Measurements from ENCODE around the gene CCDC9B.

Gene CCDC9B

GRCh38 chr15:40357246-40357645 lies 16.5 kb upstream of the CCDC9B start:
- no peaks in the 10 kb centered on the region for H3K9me3 Mint-ChIP-seq
- H3K27ac Mint-ChIP-seq: no peak overlapping the region
- H3K4me3 Mint-ChIP-seq: peak overlapping the region; percentile 78
- H3K27me3 Mint-ChIP-seq: no peaks in the 10 kb centered on the region
- no peaks in the 10 kb centered on the region for H3K36me3 Mint-ChIP-seq (ENCODE audit: low read depth)
- peaks cover 12% of the 10 kb centered on the region for H3K4me1 Mint-ChIP-seq (ENCODE audit: low read depth)
- no peak for DNase-seq

- Mint-ChIP-seq H3K4me1 (ENCODE audit: low read depth) (peaks cover 12% of the 10 kb centered on the region), H3K27me3 (no peaks in the 10 kb centered on the region), H3K27ac (no peak overlapping the region), H3K36me3 (ENCODE audit: low read depth) (no peaks in the 10 kb centered on the region), H3K9me3 (no peaks in the 10 kb centered on the region), H3K4me3 (no peak overlapping the region)
- DNase-seq: no peak
Measured at GRCh38 chr15:40355976-40356585, 15.3 kb upstream of the CCDC9B start.

GRCh38 chr15:40354408-40355171 lies 13.9 kb upstream of the CCDC9B start:
- DNase-seq: no peak
- H3K4me3 Mint-ChIP-seq: no peak overlapping the region
- no peaks in the 10 kb centered on the region for H3K27me3 Mint-ChIP-seq
- H3K4me1 Mint-ChIP-seq (ENCODE audit: low read depth): peaks cover 12% of the 10 kb centered on the region
- no peaks in the 10 kb centered on the region for H3K36me3 Mint-ChIP-seq (ENCODE audit: low read depth)
- H3K27ac Mint-ChIP-seq: no peak overlapping the region
- H3K9me3 Mint-ChIP-seq: no peaks in the 10 kb centered on the region

GRCh38 chr15:40353697-40354096 lies 13.0 kb upstream of the CCDC9B start:
- Mint-ChIP-seq H3K9me3 (no peaks in the 10 kb centered on the region), H3K27me3 (no peaks in the 10 kb centered on the region), H3K4me3 (no peak overlapping the region), H3K36me3 (ENCODE audit: low read depth) (no peaks in the 10 kb centered on the region), H3K4me1 (ENCODE audit: low read depth) (peaks cover 7% of the 10 kb centered on the region), H3K27ac (no peak overlapping the region)
- no peak for DNase-seq

GRCh38 chr15:40352281-40352901 lies 11.7 kb upstream of the CCDC9B start:
- H3K36me3 Mint-ChIP-seq (ENCODE audit: low read depth): no peaks in the 10 kb centered on the region
- no peaks in the 10 kb centered on the region for H3K27me3 Mint-ChIP-seq
- no peak overlapping the region for H3K27ac Mint-ChIP-seq
- H3K4me3 Mint-ChIP-seq: no peak overlapping the region
- H3K9me3 Mint-ChIP-seq: no peaks in the 10 kb centered on the region
- DNase-seq: no peak
- H3K4me1 Mint-ChIP-seq (ENCODE audit: low read depth): peaks cover 3% of the 10 kb centered on the region

- no peaks in the 10 kb centered on the region for H3K36me3 Mint-ChIP-seq (ENCODE audit: low read depth)
- H3K27ac Mint-ChIP-seq: no peak overlapping the region
- no peaks in the 10 kb centered on the region for H3K9me3 Mint-ChIP-seq
- H3K4me3 Mint-ChIP-seq: no peak overlapping the region
- no peaks in the 10 kb centered on the region for H3K4me1 Mint-ChIP-seq (ENCODE audit: low read depth)
- H3K27me3 Mint-ChIP-seq: no peaks in the 10 kb centered on the region
- no peak for DNase-seq
Measured at GRCh38 chr15:40349163-40349562, 8.4 kb upstream of the CCDC9B start.

GRCh38 chr15:40348474-40348870 lies 7.7 kb upstream of the CCDC9B start:
- H3K36me3 Mint-ChIP-seq (ENCODE audit: low read depth): no peaks in the 10 kb centered on the region

GRCh38 chr15:40347559-40348473 lies 7.1 kb upstream of the CCDC9B start:
- Mint-ChIP-seq H3K4me3 (no peak overlapping the region), H3K27ac (no peak overlapping the region), H3K27me3 (no peaks in the 10 kb centered on the region), H3K4me1 (ENCODE audit: low read depth) (no peaks in the 10 kb centered on the region), H3K9me3 (no peaks in the 10 kb centered on the region), H3K36me3 (ENCODE audit: low read depth) (no peaks in the 10 kb centered on the region)
- no peak for DNase-seq

More at GRCh38 chr15:40348474-40348870, 7.7 kb upstream of the CCDC9B start:
- Mint-ChIP-seq H3K27me3 (no peaks in the 10 kb centered on the region), H3K9me3 (no peaks in the 10 kb centered on the region), H3K4me1 (ENCODE audit: low read depth) (no peaks in the 10 kb centered on the region), H3K4me3 (no peak overlapping the region), H3K27ac (no peak overlapping the region)
- DNase-seq: no peak

GRCh38 chr15:40346579-40347558 lies 6.1 kb upstream of the CCDC9B start:
- Mint-ChIP-seq H3K27ac (no peak overlapping the region), H3K27me3 (no peaks in the 10 kb centered on the region), H3K4me3 (no peak overlapping the region), H3K4me1 (ENCODE audit: low read depth) (no peaks in the 10 kb centered on the region), H3K9me3 (no peaks in the 10 kb centered on the region), H3K36me3 (ENCODE audit: low read depth) (no peaks in the 10 kb centered on the region)
- no peak for DNase-seq

- no peak overlapping the region for H3K4me3 Mint-ChIP-seq
- H3K27me3 Mint-ChIP-seq: no peaks in the 10 kb centered on the region
- no peaks in the 10 kb centered on the region for H3K36me3 Mint-ChIP-seq (ENCODE audit: low read depth)
- no peak overlapping the region for H3K27ac Mint-ChIP-seq
- H3K4me1 Mint-ChIP-seq (ENCODE audit: low read depth): no peaks in the 10 kb centered on the region
- no peak for DNase-seq
- no peaks in the 10 kb centered on the region for H3K9me3 Mint-ChIP-seq
Measured at GRCh38 chr15:40345867-40346578, 5.3 kb upstream of the CCDC9B start.

GRCh38 chr15:40345225-40345866 lies 4.6 kb upstream of the CCDC9B start:
- no peaks in the 10 kb centered on the region for H3K27me3 Mint-ChIP-seq

GRCh38 chr15:40344631-40345120 lies 3.9 kb upstream of the CCDC9B start:
- Mint-ChIP-seq H3K4me1 (ENCODE audit: low read depth) (no peaks in the 10 kb centered on the region), H3K36me3 (ENCODE audit: low read depth) (no peaks in the 10 kb centered on the region), H3K27me3 (no peaks in the 10 kb centered on the region), H3K9me3 (no peaks in the 10 kb centered on the region), H3K27ac (no peak overlapping the region), H3K4me3 (no peak overlapping the region)
- peak; percentile 80 for DNase-seq

More at GRCh38 chr15:40345225-40345866, 4.6 kb upstream of the CCDC9B start:
- no peaks in the 10 kb centered on the region for H3K4me1 Mint-ChIP-seq (ENCODE audit: low read depth)
- H3K4me3 Mint-ChIP-seq: no peak overlapping the region
- H3K36me3 Mint-ChIP-seq (ENCODE audit: low read depth): no peaks in the 10 kb centered on the region
- H3K27ac Mint-ChIP-seq: no peak overlapping the region
- no peaks in the 10 kb centered on the region for H3K9me3 Mint-ChIP-seq
- DNase-seq: no peak

Data from activated T-cell treated with anti-CD3 and anti-CD28 coated beads, Interleukin-2, amount 50 U/mL, for 24 hours (primary cell).